ENCODE results near the gene ZNF385B.

DNA sequence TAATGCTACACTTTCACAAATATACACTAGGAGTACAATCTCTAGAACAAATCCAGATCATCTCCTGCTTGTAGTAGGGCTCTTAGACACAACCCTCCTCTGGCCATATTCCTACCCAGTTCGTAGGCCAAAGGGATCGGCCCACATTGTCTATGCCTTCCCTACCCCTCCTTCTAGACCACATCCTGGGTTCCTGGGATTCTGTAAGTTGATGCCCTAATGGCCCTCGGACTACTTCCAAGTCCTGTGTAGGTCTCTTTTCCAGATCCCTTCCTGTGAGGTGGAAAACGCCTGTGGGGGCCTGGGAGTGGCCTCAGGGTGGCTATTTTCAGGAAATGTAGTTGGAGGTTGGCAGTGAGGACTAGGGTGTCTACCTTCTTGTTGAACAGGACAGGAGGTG, 289.7 kb downstream of the ZNF385B start:
- TF ChIP-seq, protein P1, sequence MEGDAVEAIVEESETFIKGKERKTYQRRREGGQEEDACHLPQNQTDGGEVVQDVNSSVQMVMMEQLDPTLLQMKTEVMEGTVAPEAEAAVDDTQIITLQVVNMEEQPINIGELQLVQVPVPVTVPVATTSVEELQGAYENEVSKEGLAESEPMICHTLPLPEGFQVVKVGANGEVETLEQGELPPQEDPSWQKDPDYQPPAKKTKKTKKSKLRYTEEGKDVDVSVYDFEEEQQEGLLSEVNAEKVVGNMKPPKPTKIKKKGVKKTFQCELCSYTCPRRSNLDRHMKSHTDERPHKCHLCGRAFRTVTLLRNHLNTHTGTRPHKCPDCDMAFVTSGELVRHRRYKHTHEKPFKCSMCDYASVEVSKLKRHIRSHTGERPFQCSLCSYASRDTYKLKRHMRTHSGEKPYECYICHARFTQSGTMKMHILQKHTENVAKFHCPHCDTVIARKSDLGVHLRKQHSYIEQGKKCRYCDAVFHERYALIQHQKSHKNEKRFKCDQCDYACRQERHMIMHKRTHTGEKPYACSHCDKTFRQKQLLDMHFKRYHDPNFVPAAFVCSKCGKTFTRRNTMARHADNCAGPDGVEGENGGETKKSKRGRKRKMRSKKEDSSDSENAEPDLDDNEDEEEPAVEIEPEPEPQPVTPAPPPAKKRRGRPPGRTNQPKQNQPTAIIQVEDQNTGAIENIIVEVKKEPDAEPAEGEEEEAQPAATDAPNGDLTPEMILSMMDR (IDR thresholded peaks at IDR 0.05), result no peak
- TF ChIP-seq ZNF263 (CRISPR knock-in tag; IDR thresholded peaks at IDR 0.05; ENCODE audit: low read depth) (no peak), NFE2L1 (CRISPR knock-in tag; IDR thresholded peaks at IDR 0.05) (no peak)
- TF ChIP-seq, protein P2, sequence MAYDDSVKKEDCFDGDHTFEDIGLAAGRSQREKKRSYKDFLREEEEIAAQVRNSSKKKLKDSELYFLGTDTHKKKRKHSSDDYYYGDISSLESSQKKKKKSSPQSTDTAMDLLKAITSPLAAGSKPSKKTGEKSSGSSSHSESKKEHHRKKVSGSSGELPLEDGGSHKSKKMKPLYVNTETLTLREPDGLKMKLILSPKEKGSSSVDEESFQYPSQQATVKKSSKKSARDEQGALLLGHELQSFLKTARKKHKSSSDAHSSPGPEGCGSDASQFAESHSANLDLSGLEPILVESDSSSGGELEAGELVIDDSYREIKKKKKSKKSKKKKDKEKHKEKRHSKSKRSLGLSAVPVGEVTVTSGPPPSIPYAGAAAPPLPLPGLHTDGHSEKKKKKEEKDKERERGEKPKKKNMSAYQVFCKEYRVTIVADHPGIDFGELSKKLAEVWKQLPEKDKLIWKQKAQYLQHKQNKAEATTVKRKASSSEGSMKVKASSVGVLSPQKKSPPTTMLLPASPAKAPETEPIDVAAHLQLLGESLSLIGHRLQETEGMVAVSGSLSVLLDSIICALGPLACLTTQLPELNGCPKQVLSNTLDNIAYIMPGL (CRISPR knock-in tag; IDR thresholded peaks at IDR 0.05), result no peak
